NCI-H1930 (cell line): ENCODE measurements around the gene ZNF628.

Experiments used
- DNase-seq, 2 experiments: peaks; one replicate each; lab custom pipeline; 2025; lab: John Stamatoyannopoulos, UW

Gene ZNF628

GRCh38 chr19:55530996-55531395 is 54.6 kb downstream of the ZNF628 start:
- DNase-seq, result no peak
